Endodermal cell (in vitro differentiated cells): ENCODE measurements around the gene CYP27C1. TPM values are rescaled to one million over a fixed set of nuclear protein-coding genes. Genes with fewer than 3 reads are reported as not detected.

Source experiments
- DNase-seq: peaks from one replicate; pipeline ENCODE4 v3.0.0-alpha.2; 2017
- H3K27ac ChIP-seq: 2 replicates; pipeline ENCODE4 v1.5.1; 2013; ENCODE audit warnings: mild to moderate bottlenecking, low read depth, low read length, moderate library complexity
- H3K27me3 ChIP-seq: 2 replicates; pipeline ENCODE4 v1.6.1; 2013; ENCODE audit warnings: mild to moderate bottlenecking, low read length, moderate library complexity; ENCODE audit not compliant: insufficient read depth, control insufficient read depth, poor library complexity, severe bottlenecking
- H3K36me3 ChIP-seq: 2 replicates; pipeline ENCODE4 v1.7.0; 2013; ENCODE audit warnings: mild to moderate bottlenecking, low read length, moderate library complexity; ENCODE audit not compliant: control insufficient read depth, insufficient read depth
- H3K4me1 ChIP-seq: one replicate; pipeline ENCODE4 v1.7.0; 2013; ENCODE audit warnings: low read length; ENCODE audit not compliant: control insufficient read depth, insufficient read depth
- H3K4me3 ChIP-seq: 2 replicates; pipeline ENCODE4 v1.5.1; 2013; ENCODE audit warnings: mild to moderate bottlenecking, low read length, moderate library complexity
- H3K9ac ChIP-seq: 2 replicates; pipeline ENCODE4 v1.6.1; 2013; ENCODE audit warnings: mild to moderate bottlenecking, low read length, moderate library complexity; ENCODE audit not compliant: poor library complexity, severe bottlenecking; ENCODE audit errors: extremely low read depth
- H3K9me3 ChIP-seq: 2 replicates; pipeline ENCODE4 v1.6.1; 2013; ENCODE audit warnings: mild to moderate bottlenecking, low read length, moderate library complexity; ENCODE audit not compliant: control insufficient read depth
- H3K27ac Mint-ChIP-seq: 2 replicates; pipeline ENCODE4 v1.8.0; 2020; ENCODE audit warnings: mixed read lengths
- H3K27me3 Mint-ChIP-seq: 2 replicates; pipeline ENCODE4 v1.8.0; 2021; ENCODE audit warnings: mild to moderate bottlenecking, mixed read lengths; ENCODE audit not compliant: insufficient read depth
- H3K36me3 Mint-ChIP-seq: 2 replicates; pipeline ENCODE4 v1.8.0; 2020; ENCODE audit warnings: low read depth, mixed read lengths
- H3K4me1 Mint-ChIP-seq: 2 replicates; pipeline ENCODE4 v1.8.0; 2020; ENCODE audit warnings: mixed read lengths
- H3K4me3 Mint-ChIP-seq: 2 replicates; pipeline ENCODE4 v1.8.0; 2020; ENCODE audit warnings: mild to moderate bottlenecking, moderate library complexity, mixed read lengths
- H3K9me3 Mint-ChIP-seq: 2 replicates; pipeline ENCODE4 v1.8.0; 2020; ENCODE audit warnings: mild to moderate bottlenecking, mixed read lengths
- WGBS, 2 experiments: methylation state at CpG; one replicate each; pipeline versions ENCODE4 v1.1.5 to v1.1.7; 2013; ENCODE audit warnings: missing lambda C conversion rate in 2 of 2, mixed read lengths in 1 of 2; ENCODE audit not compliant: insufficient coverage in 1 of 2, insufficient read length in 1 of 2; 5-methylcytosine and 5-hydroxymethylcytosine counted together
- total RNA-seq, 2 donors: library from RNA; stranded (reverse); fragmentation: NEBNext Ultra II Directional in 1 of 2; extraction: Animal tissue kit (Norgen Biotek cat#: 25700) in 1 of 2; gene quantifications; 2 replicates in 1 of 2; 3 replicates in 1 of 2; pipeline ENCODE4 v1.2.1, GENCODE V29; 2021
- TF ChIP-seq, protein P1 (sequence below): fragments of 200-600 bp; sonication (generic); conservative IDR thresholded peaks from 2 replicates; pipeline ENCODE4 v1.5.0; 2021; ENCODE audit warnings: antibody characterized with exemption, mild to moderate bottlenecking

Gene CYP27C1
- total RNA-seq, 2 donors from 2014 or later: 4.4 to 4.9 TPM

DNA sequence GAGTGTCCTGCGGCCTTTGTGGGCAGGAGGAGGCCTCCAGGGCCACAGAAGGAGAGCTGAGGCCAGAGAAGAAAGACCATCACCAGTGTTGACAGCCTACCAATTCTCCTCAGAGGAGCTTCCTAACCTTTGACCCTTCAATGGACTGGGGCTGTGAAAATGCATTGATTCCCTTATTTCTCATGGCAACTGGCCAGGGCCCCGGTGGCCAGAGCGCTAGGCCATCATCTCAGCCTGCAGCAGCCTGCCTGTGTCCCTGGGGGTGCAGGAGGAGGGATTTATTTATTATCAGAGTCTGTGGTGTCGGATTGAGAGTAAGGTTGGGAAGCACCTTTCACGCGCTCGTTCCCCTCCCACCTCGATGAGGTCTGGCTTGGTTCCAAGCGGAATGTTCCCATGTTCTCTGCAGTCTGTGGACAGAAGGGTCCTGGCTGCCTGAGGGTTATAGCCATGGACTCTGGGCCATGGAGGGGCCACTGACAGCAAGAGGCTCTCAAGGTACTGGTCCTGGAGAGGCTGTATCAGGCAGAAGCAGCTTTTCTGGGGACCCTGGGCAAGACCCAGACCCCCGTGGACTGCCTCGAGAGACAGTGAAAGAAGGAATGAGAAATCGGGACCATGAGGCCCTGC, 53.8 kb downstream of the CYP27C1 start:
- Mint-ChIP-seq H3K4me3 (no peak overlapping the region), H3K27me3 (peaks cover 2% of the 10 kb centered on the region), H3K27ac (no peak overlapping the region), H3K9me3 (no peaks in the 10 kb centered on the region), H3K4me1 (peaks cover 28% of the 10 kb centered on the region), H3K36me3 (no peaks in the 10 kb centered on the region)
- no peaks in the 10 kb centered on the region for H3K36me3 ChIP-seq
- H3K4me3 ChIP-seq: no peak overlapping the region
- DNase-seq: no peak
- 75 to 93% methylated on average over 6 to 12 of the region's 12 CpGs for WGBS, 2 experiments
- no peaks in the 10 kb centered on the region for H3K9me3 ChIP-seq
- peaks cover 21% of the 10 kb centered on the region for H3K27me3 ChIP-seq
- H3K9ac ChIP-seq: no peak overlapping the region
- no peak overlapping the region for H3K27ac ChIP-seq
- TF ChIP-seq, protein P1, sequence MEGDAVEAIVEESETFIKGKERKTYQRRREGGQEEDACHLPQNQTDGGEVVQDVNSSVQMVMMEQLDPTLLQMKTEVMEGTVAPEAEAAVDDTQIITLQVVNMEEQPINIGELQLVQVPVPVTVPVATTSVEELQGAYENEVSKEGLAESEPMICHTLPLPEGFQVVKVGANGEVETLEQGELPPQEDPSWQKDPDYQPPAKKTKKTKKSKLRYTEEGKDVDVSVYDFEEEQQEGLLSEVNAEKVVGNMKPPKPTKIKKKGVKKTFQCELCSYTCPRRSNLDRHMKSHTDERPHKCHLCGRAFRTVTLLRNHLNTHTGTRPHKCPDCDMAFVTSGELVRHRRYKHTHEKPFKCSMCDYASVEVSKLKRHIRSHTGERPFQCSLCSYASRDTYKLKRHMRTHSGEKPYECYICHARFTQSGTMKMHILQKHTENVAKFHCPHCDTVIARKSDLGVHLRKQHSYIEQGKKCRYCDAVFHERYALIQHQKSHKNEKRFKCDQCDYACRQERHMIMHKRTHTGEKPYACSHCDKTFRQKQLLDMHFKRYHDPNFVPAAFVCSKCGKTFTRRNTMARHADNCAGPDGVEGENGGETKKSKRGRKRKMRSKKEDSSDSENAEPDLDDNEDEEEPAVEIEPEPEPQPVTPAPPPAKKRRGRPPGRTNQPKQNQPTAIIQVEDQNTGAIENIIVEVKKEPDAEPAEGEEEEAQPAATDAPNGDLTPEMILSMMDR: no peak
- peaks cover 3% of the 10 kb centered on the region for H3K4me1 ChIP-seq

DNA sequence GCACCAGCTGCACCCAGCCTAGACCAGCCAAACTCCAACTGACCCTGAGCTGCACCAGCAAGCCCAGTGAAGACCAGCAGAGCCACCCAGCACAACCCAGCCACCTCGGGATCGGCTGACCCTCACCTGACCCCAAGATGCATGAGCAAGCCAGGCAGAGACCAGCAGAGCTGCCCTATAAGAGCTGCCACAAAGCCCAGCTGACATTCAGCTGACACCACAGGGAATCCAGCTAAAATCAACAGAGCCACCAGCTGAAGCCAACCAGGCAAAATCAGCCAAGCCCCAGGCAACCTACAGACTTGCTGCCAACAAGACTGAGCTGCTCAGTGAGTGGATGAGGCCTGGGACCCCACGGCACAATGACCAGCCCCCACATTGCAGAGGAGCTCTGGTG, 54.6 kb downstream of the CYP27C1 start:
- H3K36me3 Mint-ChIP-seq: no peaks in the 10 kb centered on the region
- no peak overlapping the region for H3K27ac Mint-ChIP-seq
- TF ChIP-seq, protein P1: no peak
- peaks cover 28% of the 10 kb centered on the region for H3K4me1 Mint-ChIP-seq
- no peak overlapping the region for H3K4me3 Mint-ChIP-seq
- Histone ChIP-seq H3K9me3 (no peaks in the 10 kb centered on the region), H3K9ac (no peak overlapping the region), H3K4me3 (no peak overlapping the region), H3K4me1 (peaks cover 3% of the 10 kb centered on the region), H3K27me3 (peaks cover 29% of the 10 kb centered on the region), H3K36me3 (no peaks in the 10 kb centered on the region), H3K27ac (no peak overlapping the region)
- WGBS, 2 experiments: 71% methylated on average over 1 to 3 of the region's 3 CpGs
- H3K27me3 Mint-ChIP-seq: peaks cover 2% of the 10 kb centered on the region
- H3K9me3 Mint-ChIP-seq: no peaks in the 10 kb centered on the region
- peak; percentile 67 for DNase-seq

DNA sequence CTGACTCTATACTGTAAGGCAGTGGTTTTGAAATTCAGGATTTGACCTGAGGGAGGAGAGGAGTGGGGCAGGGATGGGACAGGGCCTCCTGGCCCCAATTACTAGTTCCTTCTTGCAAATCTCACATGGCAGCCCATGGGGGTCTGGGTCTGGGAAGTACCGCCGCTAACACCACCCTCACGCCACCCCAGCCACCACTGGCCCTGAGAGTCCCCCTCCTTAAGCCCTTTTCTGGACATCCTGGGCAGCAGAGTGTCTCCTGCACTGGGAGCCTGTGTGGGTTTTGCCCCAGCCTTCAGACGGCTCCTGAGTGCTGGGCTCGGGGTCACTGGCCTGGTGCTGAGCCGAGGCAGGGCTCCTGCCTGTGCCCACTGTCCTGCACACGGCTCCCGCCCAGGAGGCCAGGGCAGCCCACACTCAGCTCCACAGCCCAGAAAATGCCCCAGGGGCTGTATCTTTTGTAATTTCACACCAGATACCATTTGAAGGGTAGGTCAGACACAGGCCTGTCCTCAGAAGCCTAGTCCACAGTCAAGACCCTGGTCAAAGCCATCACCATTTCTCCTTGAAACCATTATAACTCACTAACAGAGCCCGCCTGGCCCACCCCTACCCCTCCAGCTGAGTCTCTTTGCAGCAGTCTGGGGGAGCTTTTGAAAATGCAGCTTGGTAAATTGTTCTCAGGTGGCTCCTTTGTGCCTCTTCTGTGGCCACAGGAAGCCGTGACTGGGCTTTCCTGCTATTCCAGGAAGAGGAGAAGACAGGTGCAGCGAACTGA, 55.1 kb downstream of the CYP27C1 start:
- H3K9ac ChIP-seq: no peak overlapping the region
- H3K36me3 ChIP-seq: no peaks in the 10 kb centered on the region
- H3K4me1 Mint-ChIP-seq: peaks cover 26% of the 10 kb centered on the region
- H3K4me1 ChIP-seq: peaks cover 3% of the 10 kb centered on the region
- H3K36me3 Mint-ChIP-seq: no peaks in the 10 kb centered on the region
- peaks cover 31% of the 10 kb centered on the region for H3K27me3 ChIP-seq
- H3K4me3 Mint-ChIP-seq: no peak overlapping the region
- no peaks in the 10 kb centered on the region for H3K9me3 Mint-ChIP-seq
- no peak overlapping the region for H3K27ac Mint-ChIP-seq
- TF ChIP-seq, protein P1: no peak
- DNase-seq: no peak
- no peaks in the 10 kb centered on the region for H3K9me3 ChIP-seq
- no peak overlapping the region for H3K4me3 ChIP-seq
- 92 to 98% methylated on average over 6 to 11 of the region's 11 CpGs for WGBS, 2 experiments
- no peak overlapping the region for H3K27ac ChIP-seq
- H3K27me3 Mint-ChIP-seq: peaks cover 2% of the 10 kb centered on the region
